HG03571 (cell line): ENCODE results near the gene SARDH.

Experiments
- ATAC-seq: cut with Tn5 transposase; IDR thresholded peaks from one replicate; pipeline ENCODE4 v1.9.1; 2021; ENCODE audit not compliant: unreplicated experiment

Gene SARDH

DNA sequence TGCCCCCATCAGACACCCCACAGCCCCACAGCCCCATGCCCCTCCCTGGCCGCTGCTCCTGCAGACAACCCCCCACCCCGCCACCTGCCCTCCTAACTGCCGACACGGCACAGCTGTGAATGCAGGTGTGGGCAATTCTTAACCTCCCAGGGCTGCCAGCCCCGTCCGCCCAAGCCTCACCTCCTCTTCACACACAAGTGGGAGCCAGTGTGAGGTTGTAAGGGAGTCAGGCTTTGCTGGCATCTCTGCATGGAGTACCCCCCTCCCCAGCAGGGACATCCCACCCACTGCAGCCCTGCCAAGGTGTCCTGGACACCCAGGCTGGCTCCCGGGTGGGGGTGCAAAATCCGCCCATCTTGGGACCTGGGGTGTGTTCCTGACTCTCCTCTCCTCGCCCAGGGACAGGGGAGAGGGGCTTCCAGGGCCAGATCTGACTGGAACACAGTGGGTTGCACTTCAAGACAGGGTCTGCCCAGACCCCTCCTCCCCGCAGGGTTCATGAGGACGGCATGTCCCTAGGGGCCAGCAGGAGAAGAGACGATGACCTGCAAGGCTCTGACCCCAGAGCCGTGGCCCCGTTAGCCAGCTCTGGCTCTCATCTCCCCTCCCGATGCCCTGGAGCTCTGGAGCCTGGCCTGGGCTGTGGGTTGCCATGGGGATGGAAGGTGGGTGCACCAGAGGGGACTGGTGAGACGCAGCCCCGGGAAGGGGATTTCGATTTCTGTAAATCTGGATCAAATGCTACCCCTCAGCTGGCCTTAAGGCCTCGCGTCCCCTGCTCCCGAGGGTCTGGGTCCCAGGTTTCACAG lies 34.4 kb downstream of the SARDH start:
- no peak for ATAC-seq

DNA sequence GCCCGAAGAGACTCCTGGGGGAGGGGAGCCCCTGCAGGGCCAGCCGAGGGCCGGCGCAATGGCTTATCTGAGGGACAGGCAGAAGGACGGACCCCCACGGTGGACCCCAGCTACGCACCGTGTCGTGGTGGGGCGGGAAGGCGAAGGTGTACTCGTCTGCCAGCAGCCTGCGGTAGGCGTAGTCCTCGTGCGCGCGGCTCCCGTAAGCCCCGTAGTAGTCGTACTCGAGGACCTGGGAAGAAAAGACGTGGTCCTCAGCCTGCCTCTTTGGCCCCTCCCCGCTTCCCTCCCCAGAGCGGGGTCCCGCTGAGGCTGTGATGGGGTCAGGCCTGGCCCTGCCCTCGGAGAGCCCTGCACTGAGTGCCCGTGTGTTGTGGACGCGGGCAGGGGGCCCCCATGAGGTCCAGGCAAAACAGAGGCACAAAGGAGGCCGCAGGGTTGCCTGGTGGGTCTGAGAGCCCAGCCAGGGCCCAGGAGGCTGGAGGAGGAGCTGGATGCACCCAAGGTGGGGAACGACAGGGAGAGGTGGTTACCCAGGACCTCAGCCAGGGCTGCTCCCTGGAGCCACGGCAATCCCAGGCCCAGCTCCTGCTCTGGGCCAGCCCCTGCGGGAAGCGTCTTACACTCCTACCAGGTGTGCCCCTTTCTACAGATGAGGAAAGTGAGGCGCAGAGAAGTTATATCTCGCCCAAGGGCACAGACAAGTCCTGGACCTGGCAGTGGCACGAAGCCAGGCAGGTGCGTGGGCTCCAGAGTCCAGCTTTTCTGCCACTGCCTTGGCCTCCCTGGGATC lies 35.2 kb downstream of the SARDH start:
- no peak for ATAC-seq

GRCh38 chr9:133701981-133702797 lies 36.0 kb downstream of the SARDH start:
- no peak for ATAC-seq

- no peak for ATAC-seq
These were observed 36.7 kb downstream of the SARDH start for GRCh38 chr9:133701321-133701980.

- ATAC-seq: no peak
These were observed 37.3 kb downstream of the SARDH start for GRCh38 chr9:133700819-133701320.

DNA sequence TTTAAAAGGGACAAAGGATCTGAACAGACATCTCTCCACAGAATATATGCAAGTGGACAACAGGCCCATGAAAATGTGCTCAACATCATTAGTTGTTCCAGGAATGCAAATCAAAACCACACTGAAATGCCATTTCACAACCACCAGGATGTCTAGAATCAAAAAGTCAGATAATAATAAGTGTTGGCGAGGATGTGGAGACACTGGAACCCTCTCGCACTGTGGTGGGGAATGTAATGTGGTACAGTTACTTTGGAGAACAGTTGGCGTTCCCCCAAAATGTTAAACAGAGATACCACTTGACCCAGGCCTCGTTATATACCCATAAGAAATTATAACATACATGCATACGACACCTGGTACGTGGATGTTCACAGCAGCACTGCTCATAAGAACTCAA lies 38.6 kb downstream of the SARDH start:
- ATAC-seq: no peak

DNA sequence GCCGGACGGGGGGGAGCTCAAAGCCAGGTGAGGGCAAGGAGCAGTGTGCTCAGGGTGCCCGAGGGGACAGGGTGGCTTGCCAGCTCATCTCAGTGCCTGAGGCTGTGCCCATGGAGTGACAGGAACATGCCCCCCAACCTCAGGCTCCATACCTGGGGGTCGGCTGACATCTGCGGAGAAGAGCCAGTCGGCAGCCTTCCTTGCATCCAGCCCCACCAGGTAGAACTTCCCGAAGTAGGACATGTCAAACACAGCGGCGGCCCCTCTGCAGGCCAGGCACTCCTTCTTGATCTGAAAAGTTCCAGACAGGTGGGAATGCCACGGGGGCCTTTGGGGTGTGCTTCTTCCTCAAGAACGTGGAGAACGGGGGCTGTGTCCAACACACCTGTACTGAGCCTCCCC lies 42.1 kb downstream of the SARDH start:
- ATAC-seq: no peak

DNA sequence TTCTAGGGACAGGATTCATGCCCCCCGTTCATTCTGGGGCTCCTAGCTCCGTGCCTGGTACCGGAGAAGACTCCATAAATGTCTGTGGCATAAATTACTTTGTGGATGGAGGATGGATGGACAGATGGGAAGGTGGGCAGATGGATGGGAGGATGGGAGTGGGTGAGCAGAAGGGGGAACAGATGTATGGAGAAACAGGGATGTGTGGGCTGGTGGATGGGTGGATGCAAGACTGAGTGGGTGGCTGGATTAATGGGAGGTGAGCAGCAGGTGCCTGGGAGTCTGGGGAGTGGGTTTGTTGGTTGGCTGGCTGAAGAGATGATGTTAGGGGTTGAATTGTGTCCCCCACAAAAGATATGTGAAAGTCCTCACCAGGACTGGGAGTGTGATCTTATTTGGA lies 43.5 kb downstream of the SARDH start:
- ATAC-seq: no peak

- ATAC-seq: no peak
These were observed 44.2 kb downstream of the SARDH start for GRCh38 chr9:133693703-133694529.

DNA sequence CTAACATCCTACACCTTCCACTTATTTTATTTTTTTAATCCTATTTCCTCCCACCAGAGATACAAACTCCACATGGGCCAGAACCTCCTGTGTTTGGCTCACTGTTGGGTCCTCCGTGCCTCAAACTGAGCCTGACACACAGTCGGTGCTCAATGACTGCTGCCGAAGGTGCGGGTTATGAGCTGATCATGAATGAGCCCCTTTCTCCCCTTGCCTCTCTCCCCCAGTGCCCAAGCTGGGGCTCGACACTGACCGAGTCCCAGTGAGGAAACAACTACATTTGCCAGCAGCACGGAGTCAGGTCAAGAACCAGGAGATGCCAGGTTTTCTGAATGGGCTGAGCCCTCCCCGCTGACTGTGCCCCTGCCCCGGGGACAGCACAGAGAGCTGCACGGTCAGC lies 45.0 kb downstream of the SARDH start:
- no peak for ATAC-seq

DNA sequence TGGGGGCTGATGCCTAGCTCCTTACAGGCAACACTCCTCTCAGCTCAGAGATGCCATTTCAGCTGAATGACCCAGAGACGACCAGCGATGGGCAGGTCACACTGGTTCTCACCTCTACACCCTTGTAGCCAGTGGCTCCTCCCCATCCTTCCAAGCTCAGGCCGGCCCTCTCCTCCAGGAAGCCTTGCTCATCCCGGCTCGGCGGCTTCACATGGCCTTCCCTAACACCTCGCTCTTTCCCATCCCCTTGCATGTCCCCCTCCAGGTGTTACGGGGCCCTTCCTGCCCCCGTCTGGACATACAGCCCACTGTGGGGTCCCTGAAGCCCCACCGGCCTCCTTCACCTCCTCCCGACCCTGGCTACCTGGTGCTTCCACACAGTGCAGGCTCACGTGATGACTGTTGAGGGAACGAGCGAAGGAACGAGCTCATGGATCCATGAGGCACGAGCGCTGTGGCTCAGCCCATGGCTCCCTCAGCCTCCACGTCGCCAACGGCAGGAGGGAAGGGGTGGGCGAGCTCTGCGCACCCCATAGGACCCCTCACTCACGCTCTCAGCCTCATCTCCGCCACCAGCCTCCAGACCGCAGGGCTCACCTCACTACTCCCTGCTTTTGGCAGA lies 45.7 kb downstream of the SARDH start:
- no peak for ATAC-seq

GRCh38 chr9:133691626-133692363 lies 46.4 kb downstream of the SARDH start:
- no peak for ATAC-seq

GRCh38 chr9:133691191-133691590 lies 47.0 kb downstream of the SARDH start:
- ATAC-seq: no peak

DNA sequence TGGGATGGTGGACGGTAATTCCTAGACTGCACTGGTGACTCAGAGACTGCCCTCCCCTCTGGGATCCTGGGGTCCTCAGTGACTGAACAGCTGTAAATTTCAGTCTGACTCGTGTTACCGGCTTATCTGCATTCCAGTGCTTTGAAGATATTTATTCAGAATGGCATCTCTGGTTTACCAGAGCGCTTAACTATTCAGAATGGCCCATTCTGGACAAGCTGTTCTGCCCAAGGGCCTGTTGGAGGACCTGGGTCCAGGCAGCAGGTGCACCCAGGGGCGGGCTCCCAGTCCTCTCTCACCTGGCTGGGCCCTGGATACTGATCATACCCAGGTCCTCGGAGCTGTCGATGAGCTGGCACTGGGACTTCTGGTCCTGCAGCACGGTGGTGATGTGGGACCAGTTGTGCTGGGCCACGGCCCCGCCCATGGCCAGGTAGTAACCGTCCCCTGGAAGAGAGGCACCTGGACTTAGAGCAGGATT lies 48.0 kb downstream of the SARDH start:
- ATAC-seq: no peak

DNA sequence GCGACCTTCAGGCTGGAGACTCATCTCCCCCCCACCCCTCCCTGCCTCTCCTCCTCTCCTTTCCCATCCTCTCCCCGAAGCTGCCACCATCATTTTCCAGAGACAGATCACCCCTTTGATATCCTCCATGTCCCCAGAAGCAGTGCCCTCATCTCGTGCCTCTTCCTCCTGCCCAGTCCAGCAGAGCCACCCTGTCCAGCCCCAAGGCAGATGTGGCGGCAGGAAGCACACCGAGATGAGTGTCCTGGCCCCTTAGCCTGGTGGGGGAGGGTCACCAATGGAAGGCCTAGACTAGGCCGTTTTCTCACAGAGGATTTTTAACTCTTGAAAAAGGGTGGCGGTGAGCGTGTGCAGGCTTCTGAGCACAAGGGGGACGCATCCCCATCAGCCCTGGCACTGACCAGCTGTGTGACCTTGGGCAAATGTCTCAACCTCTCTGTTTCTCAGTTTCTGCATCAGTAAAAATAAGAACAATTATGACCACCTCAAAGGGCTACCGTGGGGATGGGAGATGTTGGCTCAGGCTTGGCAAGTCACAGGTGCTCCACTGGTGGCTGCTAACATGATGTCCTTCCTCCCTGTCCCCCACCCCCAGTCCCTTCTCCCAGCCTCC lies 48.9 kb downstream of the SARDH start:
- ATAC-seq: no peak

DNA sequence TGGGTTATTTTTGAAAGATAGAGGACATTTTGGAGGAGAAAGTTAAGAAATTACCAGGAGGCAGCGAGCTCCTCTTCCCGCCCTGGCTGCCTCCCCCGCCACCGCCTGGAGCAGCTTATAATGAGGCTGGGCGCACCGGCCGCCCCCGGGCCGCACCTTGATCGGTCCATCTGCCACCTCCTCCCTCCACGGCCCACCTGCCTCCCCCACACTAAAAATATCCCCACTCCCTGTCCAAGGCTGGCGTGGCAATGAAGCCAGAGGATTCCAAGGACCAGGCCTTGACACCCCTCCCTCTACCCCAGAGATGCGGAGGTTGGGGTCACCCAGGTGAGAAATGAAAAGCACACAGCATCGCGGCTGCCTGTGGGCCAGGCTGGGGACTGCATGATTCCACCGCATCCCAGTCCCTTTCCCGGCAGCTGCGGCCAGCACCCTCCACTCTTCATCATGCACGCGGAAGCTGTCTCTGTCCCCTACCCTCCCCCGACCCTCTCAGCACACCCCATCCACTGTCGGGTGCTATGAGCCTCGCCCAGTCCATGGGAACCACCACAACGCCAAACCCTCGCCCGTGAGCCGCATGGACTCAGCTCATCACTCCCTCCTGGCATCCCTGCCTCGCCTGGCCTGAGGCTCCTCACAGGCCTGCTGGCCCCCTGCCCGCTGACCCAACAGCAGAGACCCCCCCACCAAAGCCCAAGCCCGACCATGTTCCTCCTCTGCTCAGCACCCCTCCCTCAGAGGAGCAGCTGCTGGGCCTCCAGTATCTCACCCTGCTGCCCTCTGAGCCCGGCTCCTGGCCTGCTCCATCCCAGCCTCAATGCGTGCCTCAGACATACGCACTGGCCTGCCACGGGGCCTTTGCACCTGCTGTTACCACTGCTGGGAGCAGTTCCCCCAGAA lies 50.0 kb downstream of the SARDH start:
- ATAC-seq: no peak
